Epidermal melanocyte (primary cell): ENCODE data around the gene C19orf67.
A peak's percentile ranks its signal among the peaks of the same experiment; 100 is the strongest.

Experiments
- DNase-seq: peaks from one replicate; pipeline ENCODE4 v3.0.0; 2011; ENCODE audit warnings: low spot score; ENCODE audit not compliant: insufficient read length

C19orf67 gene

GRCh38 chr19:14085309-14085995, at the start of gene C19orf67:
Gene C19orf67, minus strand, starts transcription at chr19:14085783. Its CDS starts 156 bp downstream, at chr19:14085627.
- peak; percentile 8 for DNase-seq

GRCh38 chr19:14135355-14135754, 49.8 kb upstream of the C19orf67 start:
- no peak for DNase-seq

GRCh38 chr19:14127929-14128509, 42.4 kb upstream of the C19orf67 start:
- DNase-seq = no peak

GRCh38 chr19:14127176-14127575, 41.6 kb upstream of the C19orf67 start:
- no peak for DNase-seq

GRCh38 chr19:14122924-14123323, 37.3 kb upstream of the C19orf67 start:
- no peak for DNase-seq

GRCh38 chr19:14120497-14120780, 34.9 kb upstream of the C19orf67 start:
- no peak for DNase-seq

- no peak for DNase-seq
Observed at GRCh38 chr19:14119644-14120496, 34.3 kb upstream of the C19orf67 start.

- DNase-seq = no peak
Observed at GRCh38 chr19:14119146-14119545, 33.6 kb upstream of the C19orf67 start.

- no peak for DNase-seq
Observed at GRCh38 chr19:14118165-14119051, 32.8 kb upstream of the C19orf67 start.

- peak; percentile 97 for DNase-seq
Observed at GRCh38 chr19:14117668-14118164, 32.1 kb upstream of the C19orf67 start, which contains the start of gene PRKACA. Gene PRKACA, minus strand, starts transcription at chr19:14117762. Its CDS starts 215 bp downstream, at chr19:14117547.

GRCh38 chr19:14116918-14117578, 31.5 kb upstream of the C19orf67 start:
- DNase-seq = no peak

GRCh38 chr19:14116525-14116917, 30.9 kb upstream of the C19orf67 start:
- no peak for DNase-seq

GRCh38 chr19:14115756-14116155, 30.2 kb upstream of the C19orf67 start:
- DNase-seq = no peak

- no peak for DNase-seq
Observed at GRCh38 chr19:14114854-14115253, 29.3 kb upstream of the C19orf67 start.

- no peak for DNase-seq
Observed at GRCh38 chr19:14114439-14114838, 28.9 kb upstream of the C19orf67 start.

- no peak for DNase-seq
Observed at GRCh38 chr19:14113762-14114414, 28.3 kb upstream of the C19orf67 start.

- DNase-seq = no peak
Observed at GRCh38 chr19:14112809-14113385, 27.3 kb upstream of the C19orf67 start.

- no peak for DNase-seq
Observed at GRCh38 chr19:14112051-14112808, 26.6 kb upstream of the C19orf67 start.

- DNase-seq = no peak
Observed at GRCh38 chr19:14111486-14111885, 25.9 kb upstream of the C19orf67 start.
